Measurements from ENCODE around the gene BLNK. TPM values are rescaled to one million over a fixed set of nuclear protein-coding genes. Genes with fewer than 3 reads are reported as not detected.

Gene BLNK
- polyA plus RNA-seq, 1 experiment, result not detected

DNA sequence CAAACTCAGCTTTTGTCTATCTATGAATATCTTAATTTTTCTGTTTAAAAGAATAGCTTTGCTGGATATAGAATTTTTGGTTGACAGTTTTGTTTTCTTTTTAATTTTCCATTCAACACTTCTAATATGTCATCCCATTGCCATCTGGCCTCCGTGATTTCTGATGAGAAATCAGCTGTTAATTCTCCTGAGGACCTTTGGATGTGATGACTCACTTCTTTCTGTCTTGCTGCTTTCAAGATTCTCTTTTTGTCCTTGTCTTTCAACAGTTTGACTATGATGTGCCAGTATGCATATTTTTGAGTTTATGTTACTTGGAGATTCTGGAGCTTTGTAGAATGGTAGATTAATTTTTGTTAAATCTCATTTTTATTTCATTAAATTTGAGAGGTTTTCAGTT is 102.8 kb downstream of the BLNK start:
- ChIA-PET CTCF (interaction anchor here (1.2 kb wide), 1 partner anchor 61 kb away, joined by 3 read pairs; no protein-coding TSS in a partner anchor), POLR2A (no interaction called here)
- no peak overlapping the region for H3K4me3 ChIP-seq (ENCODE audit: low read depth, low read length)
- no peaks in the 10 kb centered on the region for H3K36me3 ChIP-seq (ENCODE audit: control insufficient read depth, insufficient read depth, low read length)
- H3K27me3 ChIP-seq (ENCODE audit: control insufficient read depth, insufficient read depth, low read length), result no peaks in the 10 kb centered on the region
- TF ChIP-seq, protein P1, sequence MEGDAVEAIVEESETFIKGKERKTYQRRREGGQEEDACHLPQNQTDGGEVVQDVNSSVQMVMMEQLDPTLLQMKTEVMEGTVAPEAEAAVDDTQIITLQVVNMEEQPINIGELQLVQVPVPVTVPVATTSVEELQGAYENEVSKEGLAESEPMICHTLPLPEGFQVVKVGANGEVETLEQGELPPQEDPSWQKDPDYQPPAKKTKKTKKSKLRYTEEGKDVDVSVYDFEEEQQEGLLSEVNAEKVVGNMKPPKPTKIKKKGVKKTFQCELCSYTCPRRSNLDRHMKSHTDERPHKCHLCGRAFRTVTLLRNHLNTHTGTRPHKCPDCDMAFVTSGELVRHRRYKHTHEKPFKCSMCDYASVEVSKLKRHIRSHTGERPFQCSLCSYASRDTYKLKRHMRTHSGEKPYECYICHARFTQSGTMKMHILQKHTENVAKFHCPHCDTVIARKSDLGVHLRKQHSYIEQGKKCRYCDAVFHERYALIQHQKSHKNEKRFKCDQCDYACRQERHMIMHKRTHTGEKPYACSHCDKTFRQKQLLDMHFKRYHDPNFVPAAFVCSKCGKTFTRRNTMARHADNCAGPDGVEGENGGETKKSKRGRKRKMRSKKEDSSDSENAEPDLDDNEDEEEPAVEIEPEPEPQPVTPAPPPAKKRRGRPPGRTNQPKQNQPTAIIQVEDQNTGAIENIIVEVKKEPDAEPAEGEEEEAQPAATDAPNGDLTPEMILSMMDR (IDR thresholded peaks at IDR 0.05; ENCODE audit: insufficient read depth, low read depth, low read length), result no peak
- no peak for DNase-seq (ENCODE audit: low read depth)

DNA sequence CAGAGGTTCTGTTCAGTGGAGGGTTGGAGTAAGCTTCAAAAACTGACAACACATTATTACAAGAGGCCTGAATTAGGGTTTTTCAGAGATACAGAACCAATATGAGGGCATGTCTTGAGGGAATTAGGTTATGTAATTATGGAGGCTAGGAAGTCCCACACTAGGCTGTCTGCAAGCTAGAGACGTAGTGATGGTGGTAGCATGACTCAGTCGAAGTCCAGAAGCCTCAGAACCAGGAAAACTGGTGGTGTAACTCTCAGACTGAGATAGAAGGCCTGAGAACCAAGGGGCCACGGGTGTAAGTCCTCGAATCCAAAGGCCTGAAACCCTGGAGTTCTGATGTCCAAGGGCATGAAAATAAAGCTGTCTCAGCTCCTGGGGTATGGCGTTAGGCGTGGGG is 105.6 kb downstream of the BLNK start:
- POLR2A ChIA-PET, result no interaction called here
- DNase-seq (ENCODE audit: low read depth), result no peak
- H3K36me3 ChIP-seq (ENCODE audit: control insufficient read depth, insufficient read depth, low read length), result no peaks in the 10 kb centered on the region
- no peak overlapping the region for H3K4me3 ChIP-seq (ENCODE audit: low read depth, low read length)
- CTCF ChIA-PET, result no interaction called here
- TF ChIP-seq, protein P1 (IDR thresholded peaks at IDR 0.05; ENCODE audit: insufficient read depth, low read depth, low read length), result no peak
- H3K27me3 ChIP-seq (ENCODE audit: control insufficient read depth, insufficient read depth, low read length), result no peaks in the 10 kb centered on the region

DNA sequence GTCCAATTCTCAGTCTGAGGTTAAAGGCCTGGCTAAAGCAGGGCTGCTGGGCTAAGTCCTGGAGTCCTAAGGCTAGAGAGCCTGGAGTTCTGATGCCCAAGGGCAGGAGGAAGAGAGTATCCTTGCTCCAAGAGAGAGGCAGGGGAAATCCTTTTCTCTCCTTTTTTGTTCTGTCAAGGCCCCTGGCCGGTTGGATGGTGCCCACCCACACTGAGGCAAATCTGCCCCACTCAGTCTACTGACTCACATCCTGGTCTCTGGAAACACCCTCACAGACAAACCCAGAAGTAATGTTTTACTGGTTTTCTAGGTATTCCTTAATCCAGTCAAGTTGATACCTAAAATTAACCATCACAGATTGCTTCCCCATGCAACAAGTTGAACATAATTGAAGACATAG is 118.3 kb downstream of the BLNK start:
- Histone ChIP-seq H3K36me3 (ENCODE audit: control insufficient read depth, insufficient read depth, low read length) (peaks cover 3% of the 10 kb centered on the region; the same call in 1 of the 2 replicates), H3K27me3 (ENCODE audit: control insufficient read depth, insufficient read depth, low read length) (no peaks in the 10 kb centered on the region), H3K4me3 (ENCODE audit: low read depth, low read length) (no peak overlapping the region)
- TF ChIP-seq, protein P1 (IDR thresholded peaks at IDR 0.05; ENCODE audit: insufficient read depth, low read depth, low read length), result no peak
- POLR2A ChIA-PET, result no interaction called here
- CTCF ChIA-PET, result no interaction called here
- no peak for DNase-seq (ENCODE audit: low read depth)

DNA sequence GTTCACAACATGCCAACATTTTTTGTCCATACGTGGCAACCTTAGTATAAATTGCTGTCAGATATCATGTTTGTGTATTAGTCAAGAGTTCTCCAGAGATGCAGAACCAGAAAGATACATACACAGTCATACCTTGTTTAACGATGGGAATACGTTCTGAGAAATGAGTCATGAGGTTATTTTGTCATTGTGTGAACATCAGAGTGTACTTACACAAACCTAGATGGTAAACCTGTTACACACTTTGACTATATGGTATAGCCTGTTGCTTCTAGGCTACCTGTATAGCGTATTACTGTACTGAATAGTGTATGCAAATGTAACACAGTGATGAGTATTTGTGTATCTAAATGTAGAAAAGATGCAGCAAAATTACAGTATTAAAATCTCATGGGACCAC is 118.9 kb downstream of the BLNK start:
- ChIA-PET CTCF (no interaction called here), POLR2A (no interaction called here)
- TF ChIP-seq, protein P1 (IDR thresholded peaks at IDR 0.05; ENCODE audit: insufficient read depth, low read depth, low read length), result no peak
- no peaks in the 10 kb centered on the region for H3K27me3 ChIP-seq (ENCODE audit: control insufficient read depth, insufficient read depth, low read length)
- H3K4me3 ChIP-seq (ENCODE audit: low read depth, low read length), result no peak overlapping the region
- DNase-seq (ENCODE audit: low read depth), result no peak
- H3K36me3 ChIP-seq (ENCODE audit: control insufficient read depth, insufficient read depth, low read length), result peaks cover 3% of the 10 kb centered on the region; the same call in 1 of the 2 replicates

Other genes with a start within 250 kb of the BLNK start
- 4.4 and 5.6 TPM in 2 replicates for gene CCNJ, start 228.0 kb downstream of the BLNK start, polyA plus RNA-seq (2011; rRNA removed)
- 2.6 and 4.9 TPM in 2 replicates for gene ZNF518A, start 141.3 kb downstream of the BLNK start, polyA plus RNA-seq (2011; rRNA removed)
- not detected in 2 replicates for gene DNTT, start 32.9 kb upstream of the BLNK start, polyA plus RNA-seq (2011; rRNA removed)
- not detected in 2 replicates for gene OPALIN, start 87.4 kb upstream of the BLNK start, polyA plus RNA-seq (2011; rRNA removed)
- 0.05 and 0.06 TPM in 2 replicates for gene TLL2, start 242.4 kb upstream of the BLNK start, polyA plus RNA-seq (2011; rRNA removed)